GM12878 (cell line): ENCODE results near the gene TRIM47. TPM values are rescaled to one million over a fixed set of nuclear protein-coding genes. Genes with fewer than 3 reads are reported as not detected.

ENCODE experiments used
- BHLHE40 ChIP-seq, 2 experiments: fragments of 450-650 bp in 1 of 2; IDR thresholded peaks; 2 replicates each; pipeline ENCODE4 v1.6.1; 2011 to 2017; ENCODE audit warnings: low read depth in 2 of 2, borderline replicate concordance in 1 of 2, improper control_type of control experiment in 1 of 2, low read length in 1 of 2, mild to moderate bottlenecking in 1 of 2
- CBX5 ChIP-seq: sonication (generic); IDR thresholded peaks from 2 replicates; pipeline ENCODE4 v1.6.1; 2016; ENCODE audit warnings: low read depth, moderate library complexity, mild to moderate bottlenecking, inconsistent platforms
- CHD4 ChIP-seq: fragments of 200-600 bp; sonication (generic); IDR thresholded peaks from 2 replicates; pipeline ENCODE4 v1.6.1; 2016; ENCODE audit warnings: mild to moderate bottlenecking
- CREM ChIP-seq: IDR thresholded peaks from 2 replicates; pipeline ENCODE4 v1.6.1; 2014; ENCODE audit warnings: antibody characterized with exemption, low read depth
- E4F1 ChIP-seq: fragments of 450-650 bp; IDR thresholded peaks from 2 replicates; pipeline ENCODE4 v1.6.1; 2018; ENCODE audit warnings: borderline replicate concordance, mild to moderate bottlenecking; ENCODE audit not compliant: partially characterized antibody
- HDGF ChIP-seq: fragments of 450-650 bp; IDR thresholded peaks from 2 replicates; pipeline ENCODE4 v1.6.1; 2016; ENCODE audit warnings: antibody characterized with exemption
- MLLT1 ChIP-seq: fragments of 450-650 bp; IDR thresholded peaks from 2 replicates; pipeline ENCODE4 v1.6.1; 2016; ENCODE audit warnings: mild to moderate bottlenecking
- NR2C2 ChIP-seq: IDR thresholded peaks from 2 replicates; pipeline ENCODE4 v1.6.1; 2011; ENCODE audit warnings: borderline replicate concordance, low read depth; ENCODE audit not compliant: control insufficient read depth, insufficient read length
- POLR2A ChIP-seq: IDR thresholded peaks from 2 replicates; pipeline ENCODE4 v1.6.1; 2011; ENCODE audit warnings: low read depth, mild to moderate bottlenecking, low read length
- RELA ChIP-seq: fragments of 450-650 bp; IDR thresholded peaks from 2 replicates; pipeline ENCODE4 v1.8.0; 2014; ENCODE audit warnings: borderline replicate concordance; ENCODE audit not compliant: partially characterized antibody
- RELB ChIP-seq: fragments of 450-650 bp; IDR thresholded peaks from 2 replicates; pipeline ENCODE4 v1.6.1; 2017; ENCODE audit warnings: low read depth, mild to moderate bottlenecking, moderate library complexity
- RFX5 ChIP-seq: IDR thresholded peaks from 2 replicates; pipeline ENCODE4 v1.6.1; 2011; ENCODE audit warnings: low read depth, low read length, improper control_type of control experiment
- SMARCA5 ChIP-seq: fragments of 450-650 bp; IDR thresholded peaks from 2 replicates; pipeline ENCODE4 v1.6.1; 2017; ENCODE audit warnings: mild to moderate bottlenecking
- SMC3 ChIP-seq: IDR thresholded peaks from 2 replicates; pipeline ENCODE4 v1.6.1; 2011; ENCODE audit warnings: low read length, improper control_type of control experiment, borderline replicate concordance
- SPI1 ChIP-seq: IDR thresholded peaks from 2 replicates; pipeline ENCODE4 v1.6.1; 2011; ENCODE audit warnings: low read depth, mild to moderate bottlenecking, low read length, moderate library complexity, borderline replicate concordance; ENCODE audit not compliant: insufficient read depth
- TBL1XR1 ChIP-seq: IDR thresholded peaks from 2 replicates; pipeline ENCODE4 v1.6.1; 2012; ENCODE audit warnings: low read depth, low read length, improper control_type of control experiment
- USF1 ChIP-seq: IDR thresholded peaks from 2 replicates; pipeline ENCODE4 v1.6.1; 2011; ENCODE audit warnings: borderline replicate concordance, low read depth, mild to moderate bottlenecking, moderate library complexity, mixed read lengths, low read length; ENCODE audit not compliant: insufficient read depth; ENCODE audit errors: extremely low read length
- ZBTB33 ChIP-seq: fragments of 450-650 bp; IDR thresholded peaks from 2 replicates; pipeline ENCODE4 v1.6.1; 2017; ENCODE audit warnings: mild to moderate bottlenecking
- ZNF217 ChIP-seq: fragments of 450-650 bp; IDR thresholded peaks from 2 replicates; pipeline ENCODE4 v1.6.1; 2017; ENCODE audit warnings: antibody characterized with exemption, mild to moderate bottlenecking
- ZNF24 ChIP-seq: fragments of 450-650 bp; IDR thresholded peaks from 2 replicates; pipeline ENCODE4 v1.6.1; 2017; ENCODE audit warnings: antibody characterized with exemption, mild to moderate bottlenecking
- ZNF384 ChIP-seq: IDR thresholded peaks from 2 replicates; pipeline ENCODE4 v1.6.1; 2012; ENCODE audit warnings: low read depth, mild to moderate bottlenecking, low read length, improper control_type of control experiment, borderline replicate concordance
- ZSCAN29 ChIP-seq: fragments of 450-650 bp; IDR thresholded peaks from 2 replicates; pipeline ENCODE4 v1.6.1; 2017; ENCODE audit warnings: mild to moderate bottlenecking, moderate library complexity
- polyA plus RNA-seq, 11 experiments: library from polyadenylated mRNA; depleted of rRNA in 4 of 11; unstranded in 6 of 11; stranded (reverse) in 5 of 11; fragments of >200 nt; fragmentation: Nextera tagmentation in 4 of 11; fragmentation: Illumina TruSeq in 1 of 11; extraction: Ambion mirVana in 4 of 11; extraction: Trizol in 1 of 11; gene quantifications; 1 replicate in 1 of 11; 2 replicates in 10 of 11; pipeline versions ENCODE4 v1.2.1 to v1.2.3, GENCODE V29; 2011 to 2016; ENCODE audit warnings: inconsistent platforms in 2 of 11, missing spikeins in 2 of 11, low read depth in 1 of 11
- total RNA-seq, 4 experiments: library from RNA; depleted of rRNA in 3 of 4; stranded (reverse); fragments of >200 nt in 3 of 4; fragmentation: Illumina TruSeq in 1 of 4; extraction: Trizol in 1 of 4; gene quantifications; 2 replicates each; pipeline versions ENCODE4 v1.2.1 to v1.2.3, GENCODE V29; 2013 to 2021

TRIM47 gene
- total and polyA plus RNA-seq, 10 of the 15 experiments (the other 5 are each of a cell fraction or from before 2014, with no cell fraction given) = 0.35 to 9.7 (median 5.3) TPM

DNA sequence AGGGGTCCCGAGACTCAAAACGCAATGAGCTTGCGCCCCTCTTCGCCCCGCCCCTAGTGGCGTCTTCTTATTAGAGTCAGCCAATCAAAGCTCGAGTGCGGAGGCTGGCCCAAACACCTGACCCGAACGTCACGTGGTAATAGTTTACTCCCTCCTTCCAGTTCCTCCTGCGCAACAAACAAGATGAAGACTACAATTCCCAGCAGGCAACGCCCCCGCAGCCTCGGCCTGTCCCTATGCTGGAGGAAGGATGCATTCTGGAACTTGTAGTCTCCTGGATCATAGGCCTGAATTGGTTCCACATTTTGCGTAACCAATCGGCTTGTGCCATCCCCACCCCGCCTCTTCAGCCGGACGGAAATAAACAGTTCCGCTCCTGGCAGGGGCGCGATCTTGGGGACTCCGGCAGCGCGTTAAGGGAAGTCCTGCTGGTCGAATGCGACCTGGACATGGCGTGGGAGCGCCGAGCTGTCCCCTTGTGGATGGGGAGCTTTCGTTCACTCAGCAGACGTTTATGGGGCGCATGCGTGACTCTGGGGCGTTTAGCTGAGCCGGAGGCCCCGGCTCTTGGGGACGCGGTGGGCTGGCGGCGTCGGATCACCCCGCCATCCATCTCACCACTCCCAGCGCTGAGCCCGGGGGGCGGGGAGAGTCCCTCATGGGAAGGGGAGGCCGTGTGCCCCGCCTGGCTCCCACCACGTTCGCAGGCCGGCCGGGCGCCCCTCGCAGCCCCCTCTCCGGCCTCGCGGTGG lies 22.9 kb downstream of the TRIM47 start, which contains the start of gene WBP2 (continued):
- TF ChIP-seq USF1 (peak; percentile 86), ZBTB33 (peak; percentile 33; the same call in 1 of the 2 replicates), TBL1XR1 (peak; percentile 62; the same call in 1 of the 2 replicates), RFX5 (0 out of 2 replicates have a peak, but pooled peaks have one; percentile 5), NR2C2 (no peak), SPI1 (peak; percentile 76), ZNF217 (peak; percentile 49; the same call in 1 of the 2 replicates), ZNF384 (no peak), BHLHE40 (IDR thresholded peaks at IDR 0.05; ENCODE audit: borderline replicate concordance in 1 of 2, low read depth in 2 of 2, low read length in 1 of 2) (peak; percentile 56 to 81; a peak in 2 of 4 replicates), POLR2A (peak; percentile 98), MLLT1 (peak; percentile 98), ZNF24 (no peak), RELB (peak; percentile 66), CHD4 (no peak), CBX5 (no peak), E4F1 (peak; percentile 34), CREM (peak; percentile 92), SMC3 (peak; percentile 30; the same call in 1 of the 2 replicates), HDGF (peak; percentile 75; the same call in 1 of the 2 replicates), RELA (peak; percentile 55), SMARCA5 (peak; percentile 93), ZSCAN29 (no peak)
